ENCODE results near the gene ZNF263. TPM values are rescaled to one million over a fixed set of nuclear protein-coding genes. Genes with fewer than 3 reads are reported as not detected.
"Not testable (repeated sequence)": the region's sequence is repeated elsewhere in the genome, so short reads cannot be mapped to it uniquely, and the experiment has no call there.

ZNF263 gene
- total and polyA plus RNA-seq, 4 donors: 13.4 to 48.4 (median 25.6) TPM

GRCh38 chr16:3268294-3268693 is 15.0 kb upstream of the ZNF263 start:
- Histone ChIP-seq H3K36me3 (ENCODE audit: control insufficient read depth in 4 of 4, insufficient read depth in 4 of 4, low read length in 4 of 4) (peaks cover 0 to 2% (median 0%) of the 10 kb centered on the region in 4 donors), H3K9me3 (ENCODE audit: control insufficient read depth in 4 of 4, insufficient read depth in 3 of 4, low read length in 3 of 4) (peaks cover 0 to 6% (median 0%) of the 10 kb centered on the region in 4 donors), H3K27ac (ENCODE audit: low read depth in 1 of 2, low read length in 1 of 2) (no peak overlapping the region), H3K4me1 (ENCODE audit: control insufficient read depth in 5 of 5, insufficient read depth in 5 of 5, low read length in 5 of 5) (peaks cover 0 to 4% (median 3%) of the 10 kb centered on the region in 5 donors), H3K9ac (ENCODE audit: insufficient read depth in 1 of 2, low read length in 2 of 2) (no peak overlapping the region), H3K4me3 (no peak overlapping the region), H3K27me3 (ENCODE audit: control insufficient read depth in 3 of 3, insufficient read depth in 3 of 3, low read length in 2 of 3) (no peaks in the 10 kb centered on the region)
- ATAC-seq (ENCODE audit: insufficient read depth, low FRiP score) (no peak), DNase-seq (no peak)
- no peak for TF ChIP-seq CTCF (IDR thresholded peaks at IDR 0.05; ENCODE audit: control extremely low read depth, extremely low read depth)
- 93 to 96% methylated on average over 1 of the region's 1 CpG for WGBS, 2 donors

- H3K9me3 ChIP-seq (ENCODE audit: control insufficient read depth in 4 of 4, insufficient read depth in 3 of 4, low read length in 3 of 4); H3K36me3 ChIP-seq (ENCODE audit: control insufficient read depth in 4 of 4, insufficient read depth in 4 of 4, low read length in 4 of 4); H3K27me3 ChIP-seq (ENCODE audit: control insufficient read depth in 3 of 3, insufficient read depth in 3 of 3, low read length in 2 of 3); DNase-seq; H3K4me3 ChIP-seq; H3K27ac ChIP-seq (ENCODE audit: low read depth in 1 of 2, low read length in 1 of 2); H3K9ac ChIP-seq (ENCODE audit: insufficient read depth in 1 of 2, low read length in 2 of 2); H3K4me1 ChIP-seq (ENCODE audit: control insufficient read depth in 5 of 5, insufficient read depth in 5 of 5, low read length in 5 of 5); ATAC-seq (ENCODE audit: insufficient read depth, low FRiP score): not testable (repeated sequence)
- WGBS, 2 donors: 83 to 86% methylated on average over 5 of the region's 5 CpGs
Observed at GRCh38 chr16:3270718-3271117, 12.6 kb upstream of the ZNF263 start.

GRCh38 chr16:3271281-3271680 is 12.0 kb upstream of the ZNF263 start:
- not testable (repeated sequence) for H3K9ac ChIP-seq (ENCODE audit: insufficient read depth in 1 of 2, low read length in 2 of 2); H3K4me1 ChIP-seq (ENCODE audit: control insufficient read depth in 5 of 5, insufficient read depth in 5 of 5, low read length in 5 of 5); H3K4me3 ChIP-seq; DNase-seq; ATAC-seq (ENCODE audit: insufficient read depth, low FRiP score); H3K36me3 ChIP-seq (ENCODE audit: control insufficient read depth in 4 of 4, insufficient read depth in 4 of 4, low read length in 4 of 4); H3K27ac ChIP-seq (ENCODE audit: low read depth in 1 of 2, low read length in 1 of 2); H3K27me3 ChIP-seq (ENCODE audit: control insufficient read depth in 3 of 3, insufficient read depth in 3 of 3, low read length in 2 of 3); H3K9me3 ChIP-seq (ENCODE audit: control insufficient read depth in 4 of 4, insufficient read depth in 3 of 4, low read length in 3 of 4)
- 94% methylated on average over 22 of the region's 22 CpGs for WGBS, 2 donors

GRCh38 chr16:3274490-3274889 is 8.8 kb upstream of the ZNF263 start:
- Histone ChIP-seq H3K4me1 (ENCODE audit: control insufficient read depth in 5 of 5, insufficient read depth in 5 of 5, low read length in 5 of 5) (no peaks in the 10 kb centered on the region), H3K36me3 (ENCODE audit: control insufficient read depth in 4 of 4, insufficient read depth in 4 of 4, low read length in 4 of 4) (no peaks in the 10 kb centered on the region), H3K27ac (ENCODE audit: low read depth in 1 of 2, low read length in 1 of 2) (no peak overlapping the region), H3K9ac (ENCODE audit: insufficient read depth in 1 of 2, low read length in 2 of 2) (no peak overlapping the region), H3K4me3 (no peak overlapping the region), H3K9me3 (ENCODE audit: control insufficient read depth in 4 of 4, insufficient read depth in 3 of 4, low read length in 3 of 4) (no peaks in the 10 kb centered on the region), H3K27me3 (ENCODE audit: control insufficient read depth in 3 of 3, insufficient read depth in 3 of 3, low read length in 2 of 3) (peaks cover 0 to 3% (median 0%) of the 10 kb centered on the region in 3 donors)
- DNase-seq (peak in 1 of 3 donors; percentile 10), ATAC-seq (ENCODE audit: insufficient read depth, low FRiP score) (no peak)
- WGBS, 2 donors: 58 to 71% methylated on average over 4 of the region's 4 CpGs
- TF ChIP-seq CTCF (IDR thresholded peaks at IDR 0.05; ENCODE audit: control extremely low read depth, extremely low read depth): no peak

- Histone ChIP-seq H3K9ac (ENCODE audit: insufficient read depth in 1 of 2, low read length in 2 of 2) (no peak overlapping the region), H3K36me3 (ENCODE audit: control insufficient read depth in 4 of 4, insufficient read depth in 4 of 4, low read length in 4 of 4) (no peaks in the 10 kb centered on the region), H3K27ac (ENCODE audit: low read depth in 1 of 2, low read length in 1 of 2) (no peak overlapping the region), H3K4me1 (ENCODE audit: control insufficient read depth in 5 of 5, insufficient read depth in 5 of 5, low read length in 5 of 5) (no peaks in the 10 kb centered on the region), H3K9me3 (ENCODE audit: control insufficient read depth in 4 of 4, insufficient read depth in 3 of 4, low read length in 3 of 4) (no peaks in the 10 kb centered on the region), H3K4me3 (no peak overlapping the region), H3K27me3 (ENCODE audit: control insufficient read depth in 3 of 3, insufficient read depth in 3 of 3, low read length in 2 of 3) (peaks cover 0 to 3% (median 0%) of the 10 kb centered on the region in 3 donors)
- DNase-seq (no peak), ATAC-seq (ENCODE audit: insufficient read depth, low FRiP score) (no peak)
- no peak for TF ChIP-seq CTCF (IDR thresholded peaks at IDR 0.05; ENCODE audit: control extremely low read depth, extremely low read depth)
Observed at GRCh38 chr16:3274947-3275346, 8.3 kb upstream of the ZNF263 start.
